ENCODE measurements around the gene LRP11.
"Not testable (repeated sequence)": the region's sequence is repeated elsewhere in the genome, so short reads cannot be mapped to it uniquely, and the experiment has no call there.

LRP11 gene

GRCh38 chr6:149857541-149857940 is 6.6 kb downstream of the LRP11 start:
- Histone ChIP-seq H3K4me1 (ENCODE audit: control insufficient read depth, insufficient read depth, low read length) (peaks cover 21% of the 10 kb centered on the region), H3K4me3 (ENCODE audit: low read length in 2 of 2) (no peak overlapping the region), H3K27me3 (ENCODE audit: control insufficient read depth in 1 of 2, insufficient read depth in 2 of 2, low read length in 2 of 2) (no peaks in the 10 kb centered on the region), H3K36me3 (ENCODE audit: control insufficient read depth in 2 of 2, insufficient read depth in 2 of 2, low read length in 2 of 2) (peaks cover 0 to 2% of the 10 kb centered on the region in 2 donors), H3K27ac (ENCODE audit: low read length) (no peak overlapping the region), H3K9me3 (ENCODE audit: control insufficient read depth in 2 of 2, low read length in 2 of 2) (no peaks in the 10 kb centered on the region), H3K9ac (ENCODE audit: low read length in 2 of 2) (no peak overlapping the region)

GRCh38 chr6:149856256-149856994 is 7.7 kb downstream of the LRP11 start:
- Histone ChIP-seq H3K27ac (ENCODE audit: low read length) (no peak overlapping the region), H3K27me3 (ENCODE audit: control insufficient read depth in 1 of 2, insufficient read depth in 2 of 2, low read length in 2 of 2) (no peaks in the 10 kb centered on the region), H3K9me3 (ENCODE audit: control insufficient read depth in 2 of 2, low read length in 2 of 2) (no peaks in the 10 kb centered on the region), H3K4me1 (ENCODE audit: control insufficient read depth, insufficient read depth, low read length) (peaks cover 12% of the 10 kb centered on the region), H3K36me3 (ENCODE audit: control insufficient read depth in 2 of 2, insufficient read depth in 2 of 2, low read length in 2 of 2) (peaks cover 0 to 3% of the 10 kb centered on the region in 2 donors), H3K4me3 (ENCODE audit: low read length in 2 of 2) (no peak overlapping the region), H3K9ac (ENCODE audit: low read length in 2 of 2) (no peak overlapping the region)

- H3K27ac ChIP-seq (ENCODE audit: low read length): no peak overlapping the region
- no peaks in the 10 kb centered on the region for H3K9me3 ChIP-seq (ENCODE audit: control insufficient read depth in 2 of 2, low read length in 2 of 2)
- peaks cover 1 to 9% of the 10 kb centered on the region in 2 donors for H3K36me3 ChIP-seq (ENCODE audit: control insufficient read depth in 2 of 2, insufficient read depth in 2 of 2, low read length in 2 of 2)
- no peak overlapping the region for H3K4me3 ChIP-seq (ENCODE audit: low read length in 2 of 2)
- no peak overlapping the region for H3K9ac ChIP-seq (ENCODE audit: low read length in 2 of 2)
- peaks cover 9% of the 10 kb centered on the region for H3K4me1 ChIP-seq (ENCODE audit: control insufficient read depth, insufficient read depth, low read length)
- H3K27me3 ChIP-seq (ENCODE audit: control insufficient read depth in 1 of 2, insufficient read depth in 2 of 2, low read length in 2 of 2): no peaks in the 10 kb centered on the region
Observed at GRCh38 chr6:149855741-149856140, 8.4 kb downstream of the LRP11 start.

- Histone ChIP-seq H3K4me1 (ENCODE audit: control insufficient read depth, insufficient read depth, low read length) (peaks cover 7% of the 10 kb centered on the region), H3K9me3 (ENCODE audit: control insufficient read depth in 2 of 2, low read length in 2 of 2) (no peaks in the 10 kb centered on the region), H3K4me3 (ENCODE audit: low read length in 2 of 2) (no peak overlapping the region), H3K27ac (ENCODE audit: low read length) (no peak overlapping the region), H3K27me3 (ENCODE audit: control insufficient read depth in 1 of 2, insufficient read depth in 2 of 2, low read length in 2 of 2) (no peaks in the 10 kb centered on the region), H3K36me3 (ENCODE audit: control insufficient read depth in 2 of 2, insufficient read depth in 2 of 2, low read length in 2 of 2) (peaks cover 2 to 10% of the 10 kb centered on the region in 2 donors), H3K9ac (ENCODE audit: low read length in 2 of 2) (no peak overlapping the region)
Observed at GRCh38 chr6:149855040-149855654, 9.0 kb downstream of the LRP11 start.

- Histone ChIP-seq H3K9ac (ENCODE audit: low read length in 2 of 2) (no peak overlapping the region), H3K4me3 (ENCODE audit: low read length in 2 of 2) (no peak overlapping the region), H3K9me3 (ENCODE audit: control insufficient read depth in 2 of 2, low read length in 2 of 2) (no peaks in the 10 kb centered on the region), H3K27me3 (ENCODE audit: control insufficient read depth in 1 of 2, insufficient read depth in 2 of 2, low read length in 2 of 2) (no peaks in the 10 kb centered on the region), H3K36me3 (ENCODE audit: control insufficient read depth in 2 of 2, insufficient read depth in 2 of 2, low read length in 2 of 2) (peaks cover 2 to 10% of the 10 kb centered on the region in 2 donors), H3K27ac (ENCODE audit: low read length) (no peak overlapping the region), H3K4me1 (ENCODE audit: control insufficient read depth, insufficient read depth, low read length) (peaks cover 7% of the 10 kb centered on the region)
Observed at GRCh38 chr6:149854532-149854931, 9.6 kb downstream of the LRP11 start.

- H3K27me3 ChIP-seq (ENCODE audit: control insufficient read depth in 1 of 2, insufficient read depth in 2 of 2, low read length in 2 of 2); H3K9ac ChIP-seq (ENCODE audit: low read length in 2 of 2); H3K9me3 ChIP-seq (ENCODE audit: control insufficient read depth in 2 of 2, low read length in 2 of 2); H3K27ac ChIP-seq (ENCODE audit: low read length); H3K4me3 ChIP-seq (ENCODE audit: low read length in 2 of 2); H3K4me1 ChIP-seq (ENCODE audit: control insufficient read depth, insufficient read depth, low read length): not testable (repeated sequence)
- peaks cover 2 to 10% of the 10 kb centered on the region in 2 donors for H3K36me3 ChIP-seq (ENCODE audit: control insufficient read depth in 2 of 2, insufficient read depth in 2 of 2, low read length in 2 of 2)
Observed at GRCh38 chr6:149854017-149854416, 10.1 kb downstream of the LRP11 start.

- H3K27ac ChIP-seq (ENCODE audit: low read length): no peak overlapping the region
- H3K4me1 ChIP-seq (ENCODE audit: control insufficient read depth, insufficient read depth, low read length): peaks cover 7% of the 10 kb centered on the region
- no peak overlapping the region for H3K4me3 ChIP-seq (ENCODE audit: low read length in 2 of 2)
- H3K36me3 ChIP-seq (ENCODE audit: control insufficient read depth in 2 of 2, insufficient read depth in 2 of 2, low read length in 2 of 2): peaks cover 2 to 10% of the 10 kb centered on the region in 2 donors
- H3K9ac ChIP-seq (ENCODE audit: low read length in 2 of 2): no peak overlapping the region
- no peaks in the 10 kb centered on the region for H3K9me3 ChIP-seq (ENCODE audit: control insufficient read depth in 2 of 2, low read length in 2 of 2)
- no peaks in the 10 kb centered on the region for H3K27me3 ChIP-seq (ENCODE audit: control insufficient read depth in 1 of 2, insufficient read depth in 2 of 2, low read length in 2 of 2)
Observed at GRCh38 chr6:149852881-149853280, 11.3 kb downstream of the LRP11 start.

- peaks cover 10% of the 10 kb centered on the region for H3K4me1 ChIP-seq (ENCODE audit: control insufficient read depth, insufficient read depth, low read length)
- no peaks in the 10 kb centered on the region for H3K27me3 ChIP-seq (ENCODE audit: control insufficient read depth in 1 of 2, insufficient read depth in 2 of 2, low read length in 2 of 2)
- H3K36me3 ChIP-seq (ENCODE audit: control insufficient read depth in 2 of 2, insufficient read depth in 2 of 2, low read length in 2 of 2): peaks cover 2 to 10% of the 10 kb centered on the region in 2 donors
- no peak overlapping the region for H3K4me3 ChIP-seq (ENCODE audit: low read length in 2 of 2)
- no peaks in the 10 kb centered on the region for H3K9me3 ChIP-seq (ENCODE audit: control insufficient read depth in 2 of 2, low read length in 2 of 2)
- no peak overlapping the region for H3K27ac ChIP-seq (ENCODE audit: low read length)
- H3K9ac ChIP-seq (ENCODE audit: low read length in 2 of 2): no peak overlapping the region
Observed at GRCh38 chr6:149852180-149852579, 12.0 kb downstream of the LRP11 start.

- no peak overlapping the region for H3K9ac ChIP-seq (ENCODE audit: low read length in 2 of 2)
Observed at GRCh38 chr6:149851461-149852110, 12.6 kb downstream of the LRP11 start.

GRCh38 chr6:149848343-149848742 is 15.8 kb downstream of the LRP11 start:
- not testable (repeated sequence) for H3K27me3 ChIP-seq (ENCODE audit: control insufficient read depth in 1 of 2, insufficient read depth in 2 of 2, low read length in 2 of 2); H3K27ac ChIP-seq (ENCODE audit: low read length); H3K4me3 ChIP-seq (ENCODE audit: low read length in 2 of 2); H3K9me3 ChIP-seq (ENCODE audit: control insufficient read depth in 2 of 2, low read length in 2 of 2); H3K9ac ChIP-seq (ENCODE audit: low read length in 2 of 2)
- Histone ChIP-seq H3K36me3 (ENCODE audit: control insufficient read depth in 2 of 2, insufficient read depth in 2 of 2, low read length in 2 of 2) (peaks cover 2 to 10% of the 10 kb centered on the region in 2 donors), H3K4me1 (ENCODE audit: control insufficient read depth, insufficient read depth, low read length) (peaks cover 25% of the 10 kb centered on the region)

More at GRCh38 chr6:149851461-149852110, 12.6 kb downstream of the LRP11 start:
- H3K36me3 ChIP-seq (ENCODE audit: control insufficient read depth in 2 of 2, insufficient read depth in 2 of 2, low read length in 2 of 2): peaks cover 2 to 10% of the 10 kb centered on the region in 2 donors
- peaks cover 14% of the 10 kb centered on the region for H3K4me1 ChIP-seq (ENCODE audit: control insufficient read depth, insufficient read depth, low read length)
- no peaks in the 10 kb centered on the region for H3K9me3 ChIP-seq (ENCODE audit: control insufficient read depth in 2 of 2, low read length in 2 of 2)
- H3K4me3 ChIP-seq (ENCODE audit: low read length in 2 of 2): no peak overlapping the region
- H3K27ac ChIP-seq (ENCODE audit: low read length): no peak overlapping the region
- H3K27me3 ChIP-seq (ENCODE audit: control insufficient read depth in 1 of 2, insufficient read depth in 2 of 2, low read length in 2 of 2): no peaks in the 10 kb centered on the region

- Histone ChIP-seq H3K36me3 (ENCODE audit: control insufficient read depth in 2 of 2, insufficient read depth in 2 of 2, low read length in 2 of 2) (peaks cover 2 to 10% of the 10 kb centered on the region in 2 donors), H3K4me3 (ENCODE audit: low read length in 2 of 2) (no peak overlapping the region), H3K9me3 (ENCODE audit: control insufficient read depth in 2 of 2, low read length in 2 of 2) (no peaks in the 10 kb centered on the region), H3K9ac (ENCODE audit: low read length in 2 of 2) (no peak overlapping the region), H3K27ac (ENCODE audit: low read length) (no peak overlapping the region), H3K27me3 (ENCODE audit: control insufficient read depth in 1 of 2, insufficient read depth in 2 of 2, low read length in 2 of 2) (no peaks in the 10 kb centered on the region), H3K4me1 (ENCODE audit: control insufficient read depth, insufficient read depth, low read length) (peaks cover 29% of the 10 kb centered on the region)
Observed at GRCh38 chr6:149847939-149848267, 16.3 kb downstream of the LRP11 start.
